GM12878 (cell line): Measurements from ENCODE around the gene BEAN1. TPM values are rescaled to one million over a fixed set of nuclear protein-coding genes. Genes with fewer than 3 reads are reported as not detected.

Experiments used
- ATAC-seq: fragments of 200-7000 bp; cut with Tn5 transposase; 3 replicates; pipeline ENCODE4 v1.9.1; 2020; ENCODE audit warnings: mild to moderate bottlenecking, moderate library complexity
- BruUV-seq: library from RNA; stranded (reverse); fragments of 400-500 nt; replicated peaks from 2 replicates; lab custom pipeline; 2021; lab: Mats Ljungman, UMichigan
- CTCF ChIA-PET: fragments of 300-600 bp; sonication (Branson Sonifier 250); formaldehyde crosslinking; extraction: SDS; loops from one replicate; lab custom pipeline; 2021; ENCODE audit warnings: inconsistent platforms; lab: Yijun Ruan, JAX
- POLR2A ChIA-PET: fragments of 350-600 bp; formaldehyde crosslinking; extraction: SDS; loops from one replicate; lab custom pipeline; 2021; ENCODE audit warnings: inconsistent platforms; lab: Charles Lee
- RAD21 ChIA-PET: fragments of 300-600 bp; sonication (Branson Sonifier 250); formaldehyde crosslinking; loops from one replicate; lab custom pipeline; 2023; ENCODE audit warnings: antibody characterized with exemption; ENCODE audit not compliant: unreplicated experiment; lab: Charles Lee
- SMC1A ChIA-PET: fragments of 300-600 bp; sonication (Branson Sonifier 250); formaldehyde crosslinking; loops from one replicate; lab custom pipeline; 2023; ENCODE audit not compliant: unreplicated experiment, uncharacterized antibody; lab: Charles Lee
- DNase-seq: peaks from one replicate; pipeline ENCODE4 v3.0.0-alpha.2; 2011; ENCODE audit warnings: low read depth, low spot score
- FAIRE-seq: peaks from 3 replicates; lab custom pipeline; 2011; peaks lifted over from hg19 to GRCh38; lab: Jason Lieb, UNC
- H2AFZ ChIP-seq: 2 replicates; pipeline ENCODE4 v1.6.0; 2011; ENCODE audit warnings: low read depth, low read length, control low read depth; ENCODE audit not compliant: control insufficient read depth
- H3K27ac ChIP-seq: 2 replicates; pipeline ENCODE4 v1.5.1; 2011; ENCODE audit warnings: control low read depth; ENCODE audit not compliant: control insufficient read depth, insufficient read depth
- H3K27me3 ChIP-seq, 2 experiments: replicated peaks in 1 of 2; 2 replicates each; pipeline versions ENCODE4 v1.6.0 to v1.6.1; 2011; ENCODE audit warnings: low read length in 1 of 2; ENCODE audit not compliant: control insufficient read depth in 2 of 2, insufficient read depth in 2 of 2
- H3K36me3 ChIP-seq, 2 experiments: 2 replicates each; pipeline ENCODE4 v1.5.1; 2011; ENCODE audit warnings: low read length in 1 of 2; ENCODE audit not compliant: control insufficient read depth in 2 of 2, insufficient read depth in 2 of 2
- H3K4me1 ChIP-seq: 2 replicates; pipeline ENCODE4 v1.6.1; 2011; ENCODE audit warnings: mild to moderate bottlenecking, low read length, moderate library complexity, mixed read lengths; ENCODE audit not compliant: control insufficient read depth, insufficient read depth
- H3K4me2 ChIP-seq: 2 replicates; pipeline ENCODE4 v1.6.0; 2011; ENCODE audit warnings: control low read depth; ENCODE audit not compliant: control insufficient read depth, insufficient read depth
- H3K4me3 ChIP-seq: fragments of 200-600 bp; sonication (generic); 2 replicates; pipeline ENCODE4 v1.5.1; 2016
- H3K79me2 ChIP-seq: 2 replicates; pipeline ENCODE4 v1.6.0; 2011; ENCODE audit warnings: low read length; ENCODE audit not compliant: control insufficient read depth, insufficient read depth
- H3K9ac ChIP-seq: 2 replicates; pipeline ENCODE4 v1.8.0; 2011; ENCODE audit warnings: low read length, control low read depth, mixed read lengths; ENCODE audit not compliant: control insufficient read depth, insufficient read depth
- H3K9me3 ChIP-seq: replicated peaks from 3 replicates; pipeline ENCODE4 v1.5.1; 2011; ENCODE audit warnings: mild to moderate bottlenecking, low read length; ENCODE audit not compliant: control insufficient read depth, insufficient read depth
- H4K20me1 ChIP-seq: 2 replicates; pipeline ENCODE4 v1.6.0; 2011; ENCODE audit not compliant: control insufficient read depth, insufficient read depth
- CHD2 ChIP-seq: IDR thresholded peaks from 2 replicates; pipeline ENCODE4 v1.6.1; 2011; ENCODE audit warnings: low read depth, low read length, improper control_type of control experiment, borderline replicate concordance
- E2F4 ChIP-seq: IDR thresholded peaks from 2 replicates; pipeline ENCODE4 v1.6.1; 2012; ENCODE audit warnings: low read depth, low read length, improper control_type of control experiment
- EED ChIP-seq: sonication (generic); IDR thresholded peaks from 2 replicates; pipeline ENCODE4 v1.6.1; 2016; ENCODE audit warnings: antibody characterized with exemption, low read depth
- EP300 ChIP-seq, 2 experiments: fragments of 150-350 bp in 1 of 2; IDR thresholded peaks; 2 replicates each; pipeline ENCODE4 v1.6.1; 2011 to 2012; ENCODE audit warnings: low read depth in 2 of 2, low read length in 2 of 2, borderline replicate concordance in 1 of 2, improper control_type of control experiment in 1 of 2, inconsistent platforms in 1 of 2; ENCODE audit not compliant: control insufficient read depth in 1 of 2
- HDAC6 ChIP-seq: fragments of 200-600 bp; sonication (generic); IDR thresholded peaks from one replicate; pipeline ENCODE4 v1.8.0; 2017; ENCODE audit warnings: antibody characterized with exemption; ENCODE audit not compliant: unreplicated experiment
- IKZF1 ChIP-seq: fragments of 450-650 bp; conservative IDR thresholded peaks from 2 replicates; pipeline ENCODE4 v1.6.1; 2017; ENCODE audit warnings: antibody characterized with exemption, mild to moderate bottlenecking
- IKZF2 ChIP-seq, 2 experiments: fragments of 450-650 bp; IDR thresholded peaks; 2 replicates each; pipeline ENCODE4 v1.6.1; 2017; ENCODE audit warnings: mild to moderate bottlenecking in 2 of 2, moderate library complexity in 2 of 2
- MTA3 ChIP-seq: IDR thresholded peaks from 2 replicates; pipeline ENCODE4 v1.6.1; 2012; ENCODE audit warnings: low read length, inconsistent platforms, borderline replicate concordance
- MYC ChIP-seq: IDR thresholded peaks from 2 replicates; pipeline ENCODE4 v1.6.1; 2011; ENCODE audit warnings: mild to moderate bottlenecking, low read length, moderate library complexity, inconsistent platforms; ENCODE audit not compliant: insufficient read depth, insufficient replicate concordance, insufficient read length, severe bottlenecking
- NBN ChIP-seq: fragments of 450-650 bp; IDR thresholded peaks from 2 replicates; pipeline ENCODE4 v1.6.1; 2016
- NFYB ChIP-seq: IDR thresholded peaks from 2 replicates; pipeline ENCODE4 v1.6.1; 2011; ENCODE audit warnings: low read depth, mild to moderate bottlenecking, low read length, improper control_type of control experiment, moderate library complexity; ENCODE audit not compliant: insufficient read depth
- NKRF ChIP-seq: fragments of 450-650 bp; conservative IDR thresholded peaks from 2 replicates; pipeline ENCODE4 v1.6.1; 2017; ENCODE audit warnings: mild to moderate bottlenecking, moderate library complexity
- RELA ChIP-seq: fragments of 450-650 bp; IDR thresholded peaks from 2 replicates; pipeline ENCODE4 v1.8.0; 2014; ENCODE audit warnings: borderline replicate concordance; ENCODE audit not compliant: partially characterized antibody
- SREBF2 ChIP-seq: IDR thresholded peaks from 2 replicates; pipeline ENCODE4 v1.6.1; 2012; ENCODE audit warnings: mild to moderate bottlenecking, low read length
- ZNF384 ChIP-seq: IDR thresholded peaks from 2 replicates; pipeline ENCODE4 v1.6.1; 2012; ENCODE audit warnings: low read depth, mild to moderate bottlenecking, low read length, improper control_type of control experiment, borderline replicate concordance
- ZZZ3 ChIP-seq: IDR thresholded peaks from 2 replicates; pipeline ENCODE4 v1.6.1; 2011; ENCODE audit warnings: low read depth; ENCODE audit not compliant: control insufficient read depth, insufficient read length
- WGBS: methylation state at CpG from one replicate; pipeline ENCODE4 v1.1.6; 2016; ENCODE audit warnings: low lambda C conversion rate; ENCODE audit not compliant: insufficient replicate concordance, insufficient coverage; ENCODE audit errors: missing lambda C conversion rate; 5-methylcytosine and 5-hydroxymethylcytosine counted together
- in situ Hi-C: fragments of 300-500 bp; cut with MboI; formaldehyde crosslinking; loops from 9 replicates; pipeline ENCODE4 v1.14.3; 2018; ENCODE audit warnings: mixed read lengths
- intact Hi-C: fragments of 100-400 bp; cut with micrococcal nuclease; formaldehyde crosslinking; loops from one replicate; pipeline ENCODE4 v1.14.2; 2022; ENCODE audit not compliant: unreplicated experiment
- polyA plus RNA-seq, 11 experiments: library from polyadenylated mRNA; depleted of rRNA in 4 of 11; unstranded in 6 of 11; stranded (reverse) in 5 of 11; fragments of >200 nt; fragmentation: Nextera tagmentation in 4 of 11; fragmentation: Illumina TruSeq in 1 of 11; extraction: Ambion mirVana in 4 of 11; extraction: Trizol in 1 of 11; gene quantifications; 1 replicate in 1 of 11; 2 replicates in 10 of 11; pipeline versions ENCODE4 v1.2.1 to v1.2.3, GENCODE V29; 2011 to 2016; ENCODE audit warnings: inconsistent platforms in 2 of 11, missing spikeins in 2 of 11, low read depth in 1 of 11
- total RNA-seq, 4 experiments: library from RNA; depleted of rRNA in 3 of 4; stranded (reverse); fragments of >200 nt in 3 of 4; fragmentation: Illumina TruSeq in 1 of 4; extraction: Trizol in 1 of 4; gene quantifications; 2 replicates each; pipeline versions ENCODE4 v1.2.1 to v1.2.3, GENCODE V29; 2013 to 2021

Gene BEAN1
- total and polyA plus RNA-seq, 10 of the 15 experiments (the other 5 are each of a cell fraction or from before 2014, with no cell fraction given) = not detected

GRCh38 chr16:66380421-66380820 is 46.7 kb upstream of the BEAN1 start:
- Histone ChIP-seq H3K9me3 (no peaks in the 10 kb centered on the region), H3K9ac (no peak overlapping the region), H3K79me2 (no peaks in the 10 kb centered on the region), H2AFZ (no peak overlapping the region), H3K36me3 (no peaks in the 10 kb centered on the region), H3K4me3 (no peak overlapping the region), H3K27ac (no peak overlapping the region), H3K27me3 (no peaks in the 10 kb centered on the region), H3K4me1 (no peaks in the 10 kb centered on the region), H4K20me1 (no peaks in the 10 kb centered on the region), H3K4me2 (no peak overlapping the region)
- ChIA-PET SMC1A (no interaction called here), CTCF (no interaction called here), POLR2A (no interaction called here), RAD21 (no interaction called here)
- BruUV-seq = no TSS peak
- in situ Hi-C loops (no loop called here), intact Hi-C loops (no loop called here)
- ATAC-seq (no peak), DNase-seq (no peak), FAIRE-seq (no peak)
- WGBS = 43% methylated on average over 3 of the region's 3 CpGs
- TF ChIP-seq RELA (no peak), EED (no peak), SREBF2 (no peak), NBN (no peak), NFYB (no peak), IKZF1 (no peak), IKZF2 (IDR thresholded peaks at IDR 0.05) (no peak), HDAC6 (no peak)

GRCh38 chr16:66381585-66382170 is 45.4 kb upstream of the BEAN1 start:
- intact Hi-C loops (no loop called here), in situ Hi-C loops (no loop called here)
- no peak overlapping the region for H3K27ac ChIP-seq
- H3K9me3 ChIP-seq = no peaks in the 10 kb centered on the region
- no peaks in the 10 kb centered on the region for H3K4me1 ChIP-seq
- no peak overlapping the region for H3K9ac ChIP-seq
- no peak for ATAC-seq
- ChIA-PET POLR2A (no interaction called here), CTCF (no interaction called here), RAD21 (no interaction called here), SMC1A (no interaction called here)
- no peak for DNase-seq
- H3K79me2 ChIP-seq = no peaks in the 10 kb centered on the region
- H2AFZ ChIP-seq = no peak overlapping the region
- no peaks in the 10 kb centered on the region for H3K36me3 ChIP-seq
- H3K4me2 ChIP-seq = no peak overlapping the region
- BruUV-seq = no TSS peak
- WGBS = 58% methylated on average over 5 of the region's 5 CpGs
- H4K20me1 ChIP-seq = no peaks in the 10 kb centered on the region
- no peak overlapping the region for H3K4me3 ChIP-seq
- TF ChIP-seq ZZZ3 = no peak
- no peak for TF ChIP-seq NKRF
- TF ChIP-seq E2F4 = no peak
- TF ChIP-seq RELA = no peak
- no peak for TF ChIP-seq MYC
- TF ChIP-seq CHD2 = no peak
- TF ChIP-seq ZNF384 = no peak
- TF ChIP-seq EP300 (IDR thresholded peaks at IDR 0.05; ENCODE audit: borderline replicate concordance in 1 of 2, control insufficient read depth in 1 of 2, low read depth in 2 of 2, low read length in 2 of 2) = no peak
- TF ChIP-seq MTA3 = no peak
- no peak for FAIRE-seq
- no peaks in the 10 kb centered on the region; a peak in 1 of 4 replicates for H3K27me3 ChIP-seq
